KMS-11 (cell line): ENCODE measurements around the gene EXOC6B.
"Not testable (repeated sequence)": the region's sequence is repeated elsewhere in the genome, so short reads cannot be mapped to it uniquely, and the experiment has no call there.

Experiments
- H2AFZ ChIP-seq: fragments of 200-600 bp; sonication (generic); 2 replicates; pipeline ENCODE4 v1.6.1; 2016; ENCODE audit warnings: antibody characterized with exemption, mixed run types, low read depth
- H3K27ac ChIP-seq: fragments of 200-600 bp; sonication (generic); 2 replicates; pipeline ENCODE4 v1.6.1; 2016; ENCODE audit warnings: mild to moderate bottlenecking, mixed run types
- H3K27me3 ChIP-seq: fragments of 200-600 bp; sonication (generic); 2 replicates; pipeline ENCODE4 v1.6.1; 2017; ENCODE audit warnings: mild to moderate bottlenecking, low read depth, mixed run types, moderate library complexity; ENCODE audit not compliant: insufficient read depth
- H3K36me3 ChIP-seq: fragments of 200-600 bp; sonication (generic); 2 replicates; pipeline ENCODE4 v1.6.1; 2017; ENCODE audit warnings: mild to moderate bottlenecking, mixed run types; ENCODE audit not compliant: insufficient read depth
- H3K4me1 ChIP-seq: fragments of 200-600 bp; sonication (generic); 2 replicates; pipeline ENCODE4 v1.6.1; 2016; ENCODE audit warnings: mild to moderate bottlenecking, low read depth, mixed run types; ENCODE audit not compliant: poor library complexity, severe bottlenecking
- H3K4me2 ChIP-seq: fragments of 200-600 bp; sonication (generic); 2 replicates; pipeline ENCODE4 v1.7.0; 2016; ENCODE audit warnings: mild to moderate bottlenecking, mixed run types
- H3K4me3 ChIP-seq: fragments of 200-600 bp; sonication (generic); IDR thresholded peaks from 2 replicates; pipeline ENCODE4 v1.6.1; 2017; ENCODE audit warnings: low read depth, low read length, mixed read lengths; ENCODE audit not compliant: insufficient read depth
- H3K79me2 ChIP-seq: fragments of 200-600 bp; sonication (generic); 2 replicates; pipeline ENCODE4 v1.6.1; 2016; ENCODE audit warnings: low read depth, mixed run types; ENCODE audit not compliant: insufficient read depth
- H3K9ac ChIP-seq: fragments of 200-600 bp; sonication (generic); 2 replicates; pipeline ENCODE4 v1.6.1; 2016; ENCODE audit warnings: mild to moderate bottlenecking, mixed run types
- H4K20me1 ChIP-seq: fragments of 200-600 bp; sonication (generic); 2 replicates; pipeline ENCODE4 v1.6.1; 2016; ENCODE audit warnings: mild to moderate bottlenecking, mixed run types; ENCODE audit not compliant: insufficient read depth
- CTCF ChIP-seq: fragments of 200-600 bp; sonication (generic); conservative IDR thresholded peaks from 2 replicates; pipeline ENCODE4 v1.6.1; 2017; ENCODE audit warnings: low read depth, mild to moderate bottlenecking, antibody characterized with exemption, low read length, moderate library complexity, mixed read lengths

The EXOC6B gene

DNA sequence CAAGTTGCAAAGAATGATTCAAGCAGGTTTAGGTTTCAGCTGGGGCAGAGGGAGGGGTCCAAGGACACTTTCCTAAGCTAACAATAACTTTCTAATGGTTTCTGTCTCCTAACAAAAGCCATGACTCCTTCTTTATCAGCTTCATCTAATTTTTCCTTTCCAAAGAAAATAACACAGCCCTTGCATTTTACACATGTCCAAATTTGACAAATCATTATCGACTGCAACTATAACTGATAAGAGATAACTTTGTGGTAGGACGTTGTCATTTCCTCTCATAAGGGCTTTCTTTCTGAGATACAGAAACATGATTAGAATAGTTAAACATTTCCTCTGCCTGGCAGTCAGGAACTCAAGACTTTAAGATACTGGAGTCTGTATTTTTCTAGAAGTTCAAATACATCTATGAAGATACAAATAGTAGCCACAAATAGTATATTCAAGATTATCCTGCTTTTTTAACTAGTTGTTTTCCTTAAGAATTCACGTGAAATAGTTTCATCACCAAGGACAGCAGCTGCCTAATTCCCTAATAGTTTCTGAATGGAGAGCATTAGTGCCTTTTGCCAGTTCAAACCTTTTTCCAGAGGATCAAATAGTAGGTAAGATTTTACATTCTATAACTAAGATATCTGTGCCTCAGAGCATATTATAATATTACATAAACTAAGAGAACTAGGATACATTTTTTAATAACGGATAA lies 263.2 kb downstream of the EXOC6B start:
- H3K4me3 ChIP-seq = no peak overlapping the region
- H3K9ac ChIP-seq = no peak overlapping the region
- no peaks in the 10 kb centered on the region for H3K36me3 ChIP-seq
- H4K20me1 ChIP-seq = no peaks in the 10 kb centered on the region
- no peaks in the 10 kb centered on the region for H3K79me2 ChIP-seq
- H3K27ac ChIP-seq = no peak overlapping the region
- H3K4me2 ChIP-seq = no peak overlapping the region
- H2AFZ ChIP-seq = no peak overlapping the region
- H3K27me3 ChIP-seq = no peaks in the 10 kb centered on the region
- H3K4me1 ChIP-seq = no peaks in the 10 kb centered on the region
- no peak for TF ChIP-seq CTCF

GRCh38 chr2:72561621-72562318 lies 264.1 kb downstream of the EXOC6B start:
- H3K27me3 ChIP-seq = no peaks in the 10 kb centered on the region
- no peak for TF ChIP-seq CTCF
- no peak overlapping the region for H3K4me2 ChIP-seq
- no peak overlapping the region for H3K27ac ChIP-seq
- H2AFZ ChIP-seq = no peak overlapping the region
- no peaks in the 10 kb centered on the region for H3K4me1 ChIP-seq
- H3K9ac ChIP-seq = no peak overlapping the region
- no peak overlapping the region for H3K4me3 ChIP-seq
- H3K79me2 ChIP-seq = no peaks in the 10 kb centered on the region
- no peaks in the 10 kb centered on the region for H3K36me3 ChIP-seq
- H4K20me1 ChIP-seq = no peaks in the 10 kb centered on the region

GRCh38 chr2:72555943-72556342 lies 269.9 kb downstream of the EXOC6B start:
- no peaks in the 10 kb centered on the region for H3K27me3 ChIP-seq
- H4K20me1 ChIP-seq = no peaks in the 10 kb centered on the region
- no peaks in the 10 kb centered on the region for H3K4me1 ChIP-seq
- H3K27ac ChIP-seq = no peak overlapping the region
- no peaks in the 10 kb centered on the region for H3K36me3 ChIP-seq
- H2AFZ ChIP-seq = no peak overlapping the region
- TF ChIP-seq CTCF = no peak
- no peak overlapping the region for H3K9ac ChIP-seq
- no peak overlapping the region for H3K4me2 ChIP-seq
- no peak overlapping the region for H3K4me3 ChIP-seq
- no peaks in the 10 kb centered on the region for H3K79me2 ChIP-seq

DNA sequence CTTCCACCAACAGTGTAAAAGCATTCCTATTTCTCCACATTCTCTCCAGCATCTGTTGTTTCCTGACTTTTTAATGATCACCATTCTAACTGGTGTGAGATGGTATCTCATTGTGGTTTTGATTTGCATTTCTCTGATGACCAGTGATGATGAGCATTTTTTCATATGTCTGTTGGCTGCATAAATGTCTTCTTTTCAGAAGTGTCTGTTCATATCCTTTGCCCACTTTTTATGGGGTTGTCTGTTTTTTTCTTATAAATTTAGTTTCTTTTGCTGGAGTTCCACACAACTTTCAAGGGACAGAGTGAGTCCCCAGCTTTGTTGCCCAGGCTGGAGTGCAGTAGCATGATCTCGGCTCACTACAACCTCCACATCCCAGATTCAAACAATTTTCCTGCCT lies 270.5 kb downstream of the EXOC6B start:
- H2AFZ ChIP-seq, H3K4me3 ChIP-seq, H3K27me3 ChIP-seq, H3K4me1 ChIP-seq, H3K9ac ChIP-seq, H3K4me2 ChIP-seq, H3K36me3 ChIP-seq, H3K79me2 ChIP-seq, H4K20me1 ChIP-seq, H3K27ac ChIP-seq: not testable (repeated sequence)

DNA sequence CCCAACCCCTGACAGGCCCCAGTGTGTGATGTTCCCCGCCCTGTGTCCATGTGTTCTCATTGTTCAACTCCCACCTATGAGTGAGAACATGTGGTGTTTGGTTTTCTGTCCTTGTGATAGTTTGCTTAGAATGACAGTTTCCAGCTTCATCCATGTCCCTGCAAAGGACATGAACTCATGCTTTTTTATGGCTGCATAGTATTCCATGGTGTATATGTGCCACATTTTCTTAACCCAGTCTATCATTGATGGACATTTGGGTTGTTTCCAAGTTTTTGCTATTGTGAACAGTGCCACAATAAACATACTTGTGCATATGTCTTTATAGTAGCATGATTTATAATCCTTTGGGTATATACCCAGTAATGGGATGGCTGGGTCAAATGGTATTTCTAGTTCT lies 270.9 kb downstream of the EXOC6B start:
- H4K20me1 ChIP-seq, H3K9ac ChIP-seq, H3K79me2 ChIP-seq, H3K36me3 ChIP-seq, H3K4me1 ChIP-seq, H3K4me3 ChIP-seq, H3K27ac ChIP-seq, H3K27me3 ChIP-seq, H2AFZ ChIP-seq, H3K4me2 ChIP-seq: not testable (repeated sequence)
